Adipocyte (in vitro differentiated cells): ENCODE measurements around the gene LRFN2.

Experiments used
- DNase-seq: peaks from one replicate; pipeline ENCODE4 v3.0.0-alpha.2; 2015; ENCODE audit warnings: low read depth
- H3K27me3 ChIP-seq: replicated peaks from 2 replicates; pipeline ENCODE4 v1.7.0; 2013; ENCODE audit warnings: mild to moderate bottlenecking, low read length, moderate library complexity; ENCODE audit not compliant: control insufficient read depth, insufficient read depth
- H3K36me3 ChIP-seq: 2 replicates; pipeline ENCODE4 v1.7.0; 2013; ENCODE audit warnings: low read length, mild to moderate bottlenecking, moderate library complexity; ENCODE audit not compliant: control insufficient read depth, insufficient read depth, severe bottlenecking
- H3K4me1 ChIP-seq: 2 replicates; pipeline ENCODE4 v1.7.0; 2013; ENCODE audit warnings: mild to moderate bottlenecking, low read length, moderate library complexity; ENCODE audit not compliant: control insufficient read depth, insufficient read depth
- H3K4me3 ChIP-seq: 2 replicates; pipeline ENCODE4 v1.7.0; 2013; ENCODE audit warnings: mild to moderate bottlenecking, low read length, moderate library complexity
- H3K9ac ChIP-seq: 2 replicates; pipeline ENCODE4 v1.7.0; 2013; ENCODE audit warnings: mild to moderate bottlenecking, low read length, moderate library complexity
- H3K9me3 ChIP-seq: 2 replicates; pipeline ENCODE4 v1.7.0; 2013; ENCODE audit warnings: mild to moderate bottlenecking, low read length, moderate library complexity; ENCODE audit not compliant: control insufficient read depth

The LRFN2 gene

GRCh38 chr6:40386200-40386599 lies 201.0 kb downstream of the LRFN2 start:
- no peaks in the 10 kb centered on the region for H3K36me3 ChIP-seq
- H3K4me3 ChIP-seq, result no peak overlapping the region
- peaks cover 21% of the 10 kb centered on the region for H3K27me3 ChIP-seq
- no peak for DNase-seq
- no peak overlapping the region for H3K9ac ChIP-seq
- no peaks in the 10 kb centered on the region for H3K4me1 ChIP-seq
- no peaks in the 10 kb centered on the region for H3K9me3 ChIP-seq

- Histone ChIP-seq H3K9me3 (no peaks in the 10 kb centered on the region), H3K4me3 (no peak overlapping the region), H3K4me1 (peaks cover 11% of the 10 kb centered on the region), H3K9ac (no peak overlapping the region), H3K36me3 (no peaks in the 10 kb centered on the region), H3K27me3 (peaks cover 16% of the 10 kb centered on the region)
- no peak for DNase-seq
Observed at GRCh38 chr6:40383348-40384115, 203.6 kb downstream of the LRFN2 start.

- Histone ChIP-seq H3K9ac (no peak overlapping the region), H3K4me1 (peaks cover 11% of the 10 kb centered on the region), H3K9me3 (no peaks in the 10 kb centered on the region), H3K36me3 (no peaks in the 10 kb centered on the region), H3K4me3 (no peak overlapping the region), H3K27me3 (peaks cover 8% of the 10 kb centered on the region)
- no peak for DNase-seq
Observed at GRCh38 chr6:40380271-40380670, 206.9 kb downstream of the LRFN2 start.

- peaks cover 8% of the 10 kb centered on the region for H3K27me3 ChIP-seq
- H3K4me3 ChIP-seq, result no peak overlapping the region
- H3K9ac ChIP-seq, result no peak overlapping the region
- peaks cover 11% of the 10 kb centered on the region for H3K4me1 ChIP-seq
- no peak for DNase-seq
- no peaks in the 10 kb centered on the region for H3K36me3 ChIP-seq
- no peaks in the 10 kb centered on the region for H3K9me3 ChIP-seq
Observed at GRCh38 chr6:40379811-40380210, 207.4 kb downstream of the LRFN2 start.

- Histone ChIP-seq H3K9me3 (no peaks in the 10 kb centered on the region), H3K4me1 (peaks cover 11% of the 10 kb centered on the region), H3K9ac (no peak overlapping the region), H3K4me3 (no peak overlapping the region), H3K27me3 (peaks cover 6% of the 10 kb centered on the region), H3K36me3 (no peaks in the 10 kb centered on the region)
- DNase-seq, result no peak
Observed at GRCh38 chr6:40378725-40379074, 208.5 kb downstream of the LRFN2 start.

DNA sequence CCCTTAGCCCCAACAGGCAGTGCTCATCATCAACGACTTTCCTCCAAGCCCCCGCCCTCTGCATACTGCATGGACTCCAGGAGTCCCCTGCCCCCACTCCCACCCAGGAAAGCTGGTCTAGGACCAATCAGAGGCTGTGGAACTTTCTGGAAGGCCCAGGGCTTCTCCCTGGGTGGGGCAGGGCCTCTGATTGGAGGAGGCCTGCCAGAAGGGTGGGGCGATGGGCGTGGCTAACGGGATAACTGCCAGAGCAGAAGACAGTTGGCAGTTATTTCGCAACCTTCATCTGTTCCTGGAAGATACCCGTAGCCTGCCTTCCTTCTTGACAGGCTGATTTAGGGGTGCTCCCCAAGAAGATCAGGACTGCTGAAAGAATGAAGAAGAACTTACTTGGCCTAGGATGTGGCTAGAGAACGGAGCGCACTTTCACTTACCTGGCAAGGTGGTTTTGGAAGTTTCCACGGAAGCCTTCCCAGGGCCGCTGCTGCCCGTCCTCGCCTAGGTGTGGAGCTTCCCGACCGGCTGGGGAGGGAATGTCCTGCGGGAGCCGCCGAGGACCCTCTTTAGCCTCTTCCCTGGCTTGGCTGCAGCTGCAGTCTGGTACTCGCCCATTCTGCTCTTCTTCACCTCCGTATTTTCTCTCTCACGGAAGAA lies 209.0 kb downstream of the LRFN2 start:
- H3K9me3 ChIP-seq, result no peaks in the 10 kb centered on the region
- H3K9ac ChIP-seq, result no peak overlapping the region
- H3K4me1 ChIP-seq, result peaks cover 11% of the 10 kb centered on the region
- no peak overlapping the region for H3K4me3 ChIP-seq
- H3K36me3 ChIP-seq, result no peaks in the 10 kb centered on the region
- H3K27me3 ChIP-seq, result peaks cover 1% of the 10 kb centered on the region
- DNase-seq, result no peak

GRCh38 chr6:40377173-40377806 lies 209.9 kb downstream of the LRFN2 start:
- Histone ChIP-seq H3K27me3 (no peaks in the 10 kb centered on the region), H3K9me3 (no peaks in the 10 kb centered on the region), H3K4me1 (peaks cover 11% of the 10 kb centered on the region), H3K36me3 (no peaks in the 10 kb centered on the region), H3K9ac (no peak overlapping the region), H3K4me3 (no peak overlapping the region)
- DNase-seq, result no peak

DNA sequence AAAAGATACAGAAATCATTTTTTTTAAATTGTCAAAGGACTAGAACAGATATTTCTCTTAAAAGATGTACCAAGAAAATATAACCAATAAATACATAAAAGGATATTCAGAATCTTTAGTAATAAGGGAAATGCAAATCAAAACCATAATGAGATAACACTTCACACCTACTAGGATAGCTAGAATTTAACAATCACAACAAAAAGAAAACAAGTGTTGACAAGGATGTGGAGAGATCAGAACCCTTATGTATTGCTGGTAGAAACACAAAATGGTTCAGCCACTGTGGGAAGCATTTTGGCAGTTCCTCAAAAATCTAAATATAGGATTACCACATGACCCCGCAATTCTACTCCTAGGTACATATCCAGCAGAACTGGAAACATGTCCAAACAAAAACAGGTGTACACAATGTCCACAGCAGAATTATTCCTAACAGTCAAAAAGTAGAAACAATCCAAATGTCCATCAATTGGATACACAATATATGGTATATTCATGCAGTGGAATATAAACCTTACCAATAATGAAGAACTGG lies 211.0 kb downstream of the LRFN2 start:
- no peaks in the 10 kb centered on the region for H3K36me3 ChIP-seq
- no peak for DNase-seq
- H3K4me3 ChIP-seq, result no peak overlapping the region
- H3K9me3 ChIP-seq, result no peaks in the 10 kb centered on the region
- H3K27me3 ChIP-seq, result peaks cover 4% of the 10 kb centered on the region
- H3K4me1 ChIP-seq, result peaks cover 11% of the 10 kb centered on the region
- H3K9ac ChIP-seq, result no peak overlapping the region

GRCh38 chr6:40373267-40373666 lies 213.9 kb downstream of the LRFN2 start:
- Histone ChIP-seq H3K9me3 (no peaks in the 10 kb centered on the region), H3K4me1 (no peaks in the 10 kb centered on the region), H3K36me3 (no peaks in the 10 kb centered on the region), H3K9ac (no peak overlapping the region), H3K27me3 (peaks cover 9% of the 10 kb centered on the region), H3K4me3 (no peak overlapping the region)
- DNase-seq, result no peak

DNA sequence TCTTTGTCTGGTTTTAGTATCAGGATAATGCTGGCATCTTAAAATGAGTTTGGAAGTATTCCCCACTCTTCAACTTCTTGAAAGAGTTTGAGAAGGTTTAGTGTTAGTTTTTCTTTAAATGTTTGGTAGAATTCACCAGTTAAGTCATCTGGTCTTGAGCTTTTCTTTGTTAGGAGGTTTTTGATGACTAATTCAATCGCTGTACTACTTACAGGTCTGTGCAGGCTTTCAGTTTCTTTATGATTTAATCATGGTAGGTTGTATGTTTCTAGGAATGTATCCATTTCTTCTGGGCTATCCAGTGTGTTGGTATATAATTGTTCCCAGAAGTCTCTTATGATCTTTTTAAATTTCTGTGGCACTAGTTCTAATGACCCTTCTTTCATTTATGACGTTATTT lies 215.5 kb downstream of the LRFN2 start:
- H3K9me3 ChIP-seq, result peaks cover 8% of the 10 kb centered on the region
- H3K36me3 ChIP-seq, result no peaks in the 10 kb centered on the region
- DNase-seq, result no peak
- no peak overlapping the region for H3K9ac ChIP-seq
- no peaks in the 10 kb centered on the region for H3K4me1 ChIP-seq
- H3K27me3 ChIP-seq, result peaks cover 9% of the 10 kb centered on the region
- H3K4me3 ChIP-seq, result no peak overlapping the region

DNA sequence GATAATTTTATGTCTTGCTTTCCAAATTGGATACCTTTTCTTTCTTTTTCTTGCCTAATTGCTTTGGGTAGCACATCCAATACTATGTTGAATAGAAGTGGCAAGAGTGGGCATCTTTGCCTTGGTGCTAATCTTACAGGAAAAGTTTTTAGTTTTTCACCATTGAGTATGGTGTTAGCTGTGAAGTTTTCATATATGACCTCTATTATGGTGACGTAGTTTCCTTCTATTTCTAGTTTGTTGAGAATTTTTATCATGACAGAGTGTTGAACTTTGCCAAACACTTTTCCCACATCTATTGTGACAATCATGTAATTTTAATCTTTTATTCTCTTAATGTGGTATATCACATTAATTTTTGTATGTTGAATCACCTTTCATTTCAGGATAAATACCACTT lies 216.1 kb downstream of the LRFN2 start:
- H3K36me3 ChIP-seq, result no peaks in the 10 kb centered on the region
- DNase-seq, result no peak
- no peak overlapping the region for H3K4me3 ChIP-seq
- H3K9ac ChIP-seq, result no peak overlapping the region
- H3K27me3 ChIP-seq, result peaks cover 9% of the 10 kb centered on the region
- peaks cover 13% of the 10 kb centered on the region for H3K9me3 ChIP-seq
- no peaks in the 10 kb centered on the region for H3K4me1 ChIP-seq
